Lower leg skin (tissue), 4 donors: ENCODE results near the gene ST8SIA2. TPM values are rescaled to one million over a fixed set of nuclear protein-coding genes. Genes with fewer than 3 reads are reported as not detected.

Experiments
- DNase-seq, 2 donors: peaks; one replicate each; pipeline ENCODE4 v3.0.0-alpha.2; 2019; ENCODE audit warnings: low spot score in 2 of 2
- H3K4me3 ChIP-seq: fragments of 200-600 bp; sonication (generic); 2 replicates; pipeline ENCODE4 v1.5.1; 2017; ENCODE audit warnings: mild to moderate bottlenecking, low read depth; ENCODE audit not compliant: poor library complexity, severe bottlenecking
- POLR2A ChIP-seq, 2 donors: fragments of 450-650 bp; IDR thresholded peaks; one replicate each; pipeline ENCODE4 v1.6.1; 2016 to 2017; ENCODE audit warnings: antibody characterized with exemption in 2 of 2, mild to moderate bottlenecking in 1 of 2, moderate library complexity in 1 of 2
- WGBS, 2 donors: methylation state at CpG; one replicate each; pipeline ENCODE4 v1.1.5; 2018; 5-methylcytosine and 5-hydroxymethylcytosine counted together
- intact Hi-C: fragments of 100-400 bp; cut with DNase I; formaldehyde crosslinking; loops from one replicate; pipeline ENCODE4 v1.15.0; 2023; ENCODE audit warnings: low total_unique reads
- total RNA-seq, 4 donors: library from RNA; depleted of rRNA; stranded (reverse); fragments of >200 nt; gene quantifications; one replicate each; pipeline ENCODE4 v1.1.0, GENCODE V29; 2016
- TF ChIP-seq, protein P1 (sequence below), 3 donors: fragments of 450-650 bp; IDR thresholded peaks; one replicate each; pipeline ENCODE4 v1.5.1; 2016; ENCODE audit warnings: antibody characterized with exemption in 3 of 3, mild to moderate bottlenecking in 3 of 3, moderate library complexity in 2 of 3

Gene ST8SIA2, protein sequence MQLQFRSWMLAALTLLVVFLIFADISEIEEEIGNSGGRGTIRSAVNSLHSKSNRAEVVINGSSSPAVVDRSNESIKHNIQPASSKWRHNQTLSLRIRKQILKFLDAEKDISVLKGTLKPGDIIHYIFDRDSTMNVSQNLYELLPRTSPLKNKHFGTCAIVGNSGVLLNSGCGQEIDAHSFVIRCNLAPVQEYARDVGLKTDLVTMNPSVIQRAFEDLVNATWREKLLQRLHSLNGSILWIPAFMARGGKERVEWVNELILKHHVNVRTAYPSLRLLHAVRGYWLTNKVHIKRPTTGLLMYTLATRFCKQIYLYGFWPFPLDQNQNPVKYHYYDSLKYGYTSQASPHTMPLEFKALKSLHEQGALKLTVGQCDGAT
- under 1 TPM in 1 of 4 donors, not detected in 3; 0.06 TPM for total RNA-seq

- intact Hi-C loops, result no loop called here
These were observed at the start of gene ST8SIA2 for GRCh38 chr15:92393071-92393979. Gene ST8SIA2 (plus strand): TSS chr15:92393881. CDS start chr15:92394065, 184 bp downstream.

DNA sequence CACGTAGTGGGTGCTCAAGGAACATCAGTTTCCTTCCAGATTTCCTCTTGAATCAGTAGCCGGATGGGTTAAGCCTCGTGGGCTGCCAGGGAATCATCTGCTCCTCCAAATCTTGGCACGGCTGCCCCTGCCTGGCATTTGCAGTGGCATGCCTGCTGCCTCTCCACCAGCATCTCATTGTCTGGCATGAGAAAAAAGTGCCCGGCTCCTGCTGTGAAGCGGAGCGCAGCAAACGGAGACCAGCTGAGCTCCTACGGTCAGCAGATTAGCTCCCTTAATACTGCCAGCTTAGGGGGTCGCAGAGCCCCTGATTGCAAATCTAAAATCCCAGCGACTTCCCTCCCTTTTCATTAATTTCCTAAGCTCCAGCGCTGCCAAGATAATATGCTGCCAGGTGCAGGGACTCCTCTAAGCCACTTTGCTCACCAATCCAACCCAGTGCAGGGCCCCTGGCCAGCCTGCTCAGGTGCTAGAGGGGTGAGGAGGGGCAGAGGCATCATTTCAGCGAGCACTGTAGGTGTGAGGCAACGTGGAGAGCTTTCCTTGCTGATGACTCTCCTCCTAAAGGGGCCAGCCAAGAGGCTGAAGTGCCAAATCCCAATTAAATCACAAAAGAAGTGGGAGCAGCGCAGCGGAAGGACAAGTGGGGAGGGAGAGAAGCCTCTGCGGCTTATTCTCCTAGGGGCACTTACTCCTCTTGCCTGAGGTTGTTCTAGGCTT is 49.6 kb upstream of the ST8SIA2 start:
- TF ChIP-seq, protein P1, sequence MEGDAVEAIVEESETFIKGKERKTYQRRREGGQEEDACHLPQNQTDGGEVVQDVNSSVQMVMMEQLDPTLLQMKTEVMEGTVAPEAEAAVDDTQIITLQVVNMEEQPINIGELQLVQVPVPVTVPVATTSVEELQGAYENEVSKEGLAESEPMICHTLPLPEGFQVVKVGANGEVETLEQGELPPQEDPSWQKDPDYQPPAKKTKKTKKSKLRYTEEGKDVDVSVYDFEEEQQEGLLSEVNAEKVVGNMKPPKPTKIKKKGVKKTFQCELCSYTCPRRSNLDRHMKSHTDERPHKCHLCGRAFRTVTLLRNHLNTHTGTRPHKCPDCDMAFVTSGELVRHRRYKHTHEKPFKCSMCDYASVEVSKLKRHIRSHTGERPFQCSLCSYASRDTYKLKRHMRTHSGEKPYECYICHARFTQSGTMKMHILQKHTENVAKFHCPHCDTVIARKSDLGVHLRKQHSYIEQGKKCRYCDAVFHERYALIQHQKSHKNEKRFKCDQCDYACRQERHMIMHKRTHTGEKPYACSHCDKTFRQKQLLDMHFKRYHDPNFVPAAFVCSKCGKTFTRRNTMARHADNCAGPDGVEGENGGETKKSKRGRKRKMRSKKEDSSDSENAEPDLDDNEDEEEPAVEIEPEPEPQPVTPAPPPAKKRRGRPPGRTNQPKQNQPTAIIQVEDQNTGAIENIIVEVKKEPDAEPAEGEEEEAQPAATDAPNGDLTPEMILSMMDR (IDR thresholded peaks at IDR 0.05), result no peak
- TF ChIP-seq POLR2A (IDR thresholded peaks at IDR 0.05), result no peak
- intact Hi-C loops, result no loop called here
- H3K4me3 ChIP-seq, result no peak overlapping the region
- DNase-seq, result no peak
- WGBS, 2 donors, result 14 to 21% methylated on average over 17 of the region's 17 CpGs

More at GRCh38 chr15:92393071-92393979, at the start of gene ST8SIA2:
- no peak for TF ChIP-seq POLR2A (IDR thresholded peaks at IDR 0.05)
- TF ChIP-seq, protein P1 (IDR thresholded peaks at IDR 0.05), result no peak
- WGBS, 2 donors, result 3 to 5% methylated on average over 54 to 62 of the region's 78 CpGs
- no peak for DNase-seq
- no peak within 1 kb of the TSS for H3K4me3 ChIP-seq

DNA sequence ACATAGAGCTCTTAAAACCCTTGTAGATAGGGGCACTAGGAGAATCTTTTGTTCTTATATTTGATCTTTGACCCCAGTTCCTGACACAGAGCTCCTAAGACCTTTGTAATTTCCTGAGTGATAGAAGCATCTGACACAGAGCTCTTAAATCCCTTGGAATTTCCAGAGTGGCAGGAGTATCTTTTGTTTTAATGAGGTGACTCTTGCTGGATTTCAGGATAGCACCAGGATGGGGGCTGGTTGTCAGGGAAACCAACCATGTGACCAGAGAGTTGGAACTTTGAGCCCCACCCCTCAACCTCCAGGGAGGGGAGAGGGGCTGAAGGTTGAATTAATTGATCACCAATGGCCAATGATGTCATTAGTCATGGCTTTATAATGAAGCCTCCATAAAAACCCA is 47.6 kb upstream of the ST8SIA2 start:
- H3K4me3 ChIP-seq, result no peak overlapping the region
- intact Hi-C loops, result no loop called here
- TF ChIP-seq, protein P1 (IDR thresholded peaks at IDR 0.05), result no peak
- TF ChIP-seq POLR2A (IDR thresholded peaks at IDR 0.05), result no peak
- no peak for DNase-seq

GRCh38 chr15:92355307-92355706 is 38.4 kb upstream of the ST8SIA2 start:
- H3K4me3 ChIP-seq, result no peak overlapping the region
- intact Hi-C loops, result no loop called here
- TF ChIP-seq POLR2A (IDR thresholded peaks at IDR 0.05), result no peak
- TF ChIP-seq, protein P1 (IDR thresholded peaks at IDR 0.05), result no peak
- 92 to 97% methylated on average over 3 of the region's 3 CpGs for WGBS, 2 donors
- no peak for DNase-seq

GRCh38 chr15:92361321-92362000 is 32.2 kb upstream of the ST8SIA2 start:
- H3K4me3 ChIP-seq, result no peak overlapping the region
- no peak for DNase-seq
- TF ChIP-seq, protein P1 (IDR thresholded peaks at IDR 0.05), result no peak
- no peak for TF ChIP-seq POLR2A (IDR thresholded peaks at IDR 0.05)
- 67 to 70% methylated on average over 10 of the region's 10 CpGs for WGBS, 2 donors
- intact Hi-C loops, result no loop called here
